Fibroblast of skin of scalp (primary cell): ENCODE measurements around the gene PHKA1.
"Not testable (repeated sequence)": the region's sequence is repeated elsewhere in the genome, so short reads cannot be mapped to it uniquely, and the experiment has no call there.

ENCODE experiments used
- DNase-seq: peaks from one replicate; pipeline ENCODE4 v3.0.0-alpha.2; 2013

Gene PHKA1

GRCh38 chrX:72569786-72570185, 144.3 kb downstream of the PHKA1 start:
- no peak for DNase-seq

GRCh38 chrX:72568406-72569092, 145.6 kb downstream of the PHKA1 start:
- DNase-seq: no peak

- DNase-seq: no peak
These were observed 147.7 kb downstream of the PHKA1 start for GRCh38 chrX:72566448-72566847.

GRCh38 chrX:72559655-72560054, 154.5 kb downstream of the PHKA1 start:
- not testable (repeated sequence) for DNase-seq

- peak; percentile 29 for DNase-seq
These were observed 159.5 kb downstream of the PHKA1 start for GRCh38 chrX:72554448-72555140.

GRCh38 chrX:72552443-72552842, 161.7 kb downstream of the PHKA1 start:
- DNase-seq: not testable (repeated sequence)

GRCh38 chrX:72545990-72546389, 168.1 kb downstream of the PHKA1 start:
- DNase-seq: peak; percentile 7

GRCh38 chrX:72540318-72540717, 173.8 kb downstream of the PHKA1 start:
- peak; percentile 24 for DNase-seq

- no peak for DNase-seq
These were observed 174.3 kb downstream of the PHKA1 start for GRCh38 chrX:72539822-72540221.

GRCh38 chrX:72536542-72536941, 177.6 kb downstream of the PHKA1 start:
- no peak for DNase-seq

- peak; percentile 24 for DNase-seq
These were observed 181.7 kb downstream of the PHKA1 start for GRCh38 chrX:72532366-72532765.
